ENCODE measurements around the gene ADRA2C.

ADRA2C gene

GRCh38 chr4:3766036-3766784, at the start of gene ADRA2C:
TSS of gene ADRA2C (plus strand) at chr4:3766385. CDS start at chr4:3766607, 222 bp downstream.
- DNase-seq = no peak

- DNase-seq = no peak
Measured at GRCh38 chr4:3716631-3717235, 49.5 kb upstream of the ADRA2C start.

- DNase-seq = no peak
Measured at GRCh38 chr4:3717241-3717640, 48.9 kb upstream of the ADRA2C start.

- DNase-seq = no peak
Measured at GRCh38 chr4:3718462-3718861, 47.7 kb upstream of the ADRA2C start.

GRCh38 chr4:3719191-3719590, 47.0 kb upstream of the ADRA2C start:
- no peak for DNase-seq

- no peak for DNase-seq
Measured at GRCh38 chr4:3719836-3720235, 46.3 kb upstream of the ADRA2C start.

GRCh38 chr4:3720466-3720865, 45.7 kb upstream of the ADRA2C start:
- DNase-seq = no peak

GRCh38 chr4:3721186-3721585, 45.0 kb upstream of the ADRA2C start:
- DNase-seq = no peak

- DNase-seq = no peak
Measured at GRCh38 chr4:3721627-3722026, 44.6 kb upstream of the ADRA2C start.

- DNase-seq = no peak
Measured at GRCh38 chr4:3722446-3723231, 43.5 kb upstream of the ADRA2C start.

- no peak for DNase-seq
Measured at GRCh38 chr4:3723232-3723642, 42.9 kb upstream of the ADRA2C start.

- DNase-seq = no peak
Measured at GRCh38 chr4:3724319-3725231, 41.6 kb upstream of the ADRA2C start.

GRCh38 chr4:3725936-3726870, 40.0 kb upstream of the ADRA2C start:
- no peak for DNase-seq

GRCh38 chr4:3727847-3728469, 38.2 kb upstream of the ADRA2C start:
- DNase-seq = no peak

- DNase-seq = no peak
Measured at GRCh38 chr4:3729188-3729881, 36.9 kb upstream of the ADRA2C start.

GRCh38 chr4:3729882-3730226, 36.3 kb upstream of the ADRA2C start:
- DNase-seq = no peak

- no peak for DNase-seq
Measured at GRCh38 chr4:3730422-3731190, 35.6 kb upstream of the ADRA2C start.

- no peak for DNase-seq
Measured at GRCh38 chr4:3732076-3733028, 33.8 kb upstream of the ADRA2C start.

- no peak for DNase-seq
Measured at GRCh38 chr4:3733195-3733594, 33.0 kb upstream of the ADRA2C start.

Data from GDM1 (cell line).